GM12865 (cell line): ENCODE measurements around the gene REXO4.
A peak's percentile ranks its signal among the peaks of the same experiment; 100 is the strongest.

Experiments
- DNase-seq: peaks from one replicate; pipeline ENCODE4 v3.0.0; 2010; ENCODE audit warnings: low read depth
- H3K4me3 ChIP-seq: 2 replicates; pipeline ENCODE4 v1.5.1; 2011; ENCODE audit warnings: mild to moderate bottlenecking, low read depth, low read length, control low read depth
- TF ChIP-seq, protein P1 (sequence below): IDR thresholded peaks from 2 replicates; pipeline ENCODE4 v1.5.1; 2011; ENCODE audit warnings: low read length, control low read depth, low read depth, inconsistent platforms; ENCODE audit not compliant: insufficient read depth; ENCODE audit errors: missing control alignments

REXO4 gene

DNA sequence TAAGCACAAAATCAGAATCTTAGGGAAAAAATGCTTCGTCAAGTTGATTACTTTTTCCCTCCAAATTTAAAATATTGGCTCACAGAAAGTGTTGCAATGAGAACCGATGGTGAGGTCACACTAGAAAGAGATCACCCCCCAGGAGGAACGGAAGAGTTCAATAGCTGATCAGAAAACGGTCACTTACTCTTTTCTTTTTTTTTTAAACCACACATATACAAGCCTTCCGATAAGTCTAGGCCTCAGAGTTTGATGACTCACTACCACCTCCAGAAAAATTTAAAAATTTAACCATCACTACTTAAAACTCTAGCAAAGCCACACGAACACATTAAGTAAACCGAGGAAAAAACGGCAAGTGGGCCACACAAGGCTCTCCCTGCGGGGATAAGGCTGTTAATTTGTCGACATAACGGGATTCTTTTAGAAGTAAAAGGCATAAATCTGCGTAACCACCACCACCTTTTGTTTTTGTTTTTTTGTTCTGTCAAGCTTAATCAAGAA lies 43.1 kb downstream of the REXO4 start:
- no peak for DNase-seq
- H3K4me3 ChIP-seq = peak overlapping the region; percentile 77
- TF ChIP-seq, protein P1, sequence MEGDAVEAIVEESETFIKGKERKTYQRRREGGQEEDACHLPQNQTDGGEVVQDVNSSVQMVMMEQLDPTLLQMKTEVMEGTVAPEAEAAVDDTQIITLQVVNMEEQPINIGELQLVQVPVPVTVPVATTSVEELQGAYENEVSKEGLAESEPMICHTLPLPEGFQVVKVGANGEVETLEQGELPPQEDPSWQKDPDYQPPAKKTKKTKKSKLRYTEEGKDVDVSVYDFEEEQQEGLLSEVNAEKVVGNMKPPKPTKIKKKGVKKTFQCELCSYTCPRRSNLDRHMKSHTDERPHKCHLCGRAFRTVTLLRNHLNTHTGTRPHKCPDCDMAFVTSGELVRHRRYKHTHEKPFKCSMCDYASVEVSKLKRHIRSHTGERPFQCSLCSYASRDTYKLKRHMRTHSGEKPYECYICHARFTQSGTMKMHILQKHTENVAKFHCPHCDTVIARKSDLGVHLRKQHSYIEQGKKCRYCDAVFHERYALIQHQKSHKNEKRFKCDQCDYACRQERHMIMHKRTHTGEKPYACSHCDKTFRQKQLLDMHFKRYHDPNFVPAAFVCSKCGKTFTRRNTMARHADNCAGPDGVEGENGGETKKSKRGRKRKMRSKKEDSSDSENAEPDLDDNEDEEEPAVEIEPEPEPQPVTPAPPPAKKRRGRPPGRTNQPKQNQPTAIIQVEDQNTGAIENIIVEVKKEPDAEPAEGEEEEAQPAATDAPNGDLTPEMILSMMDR = no peak

DNA sequence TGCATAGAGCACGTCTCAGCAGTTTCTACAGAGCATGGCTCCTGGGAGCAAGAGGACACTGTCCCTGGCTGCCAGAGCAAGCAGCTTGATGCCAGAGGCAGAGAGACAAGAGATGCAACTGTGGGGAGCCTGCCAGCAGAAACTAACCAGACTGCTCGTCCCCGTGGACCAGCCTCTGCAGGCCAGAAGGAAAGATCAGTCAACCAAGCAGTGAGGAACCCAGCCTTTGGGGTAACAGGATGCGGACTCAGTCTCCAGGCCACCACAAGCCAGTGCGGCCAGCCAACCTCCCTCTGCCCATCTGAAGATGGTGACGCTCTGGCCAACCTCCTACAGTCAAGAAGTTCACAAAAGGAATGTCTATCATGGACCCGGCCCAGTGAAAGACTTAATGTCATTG lies 45.7 kb downstream of the REXO4 start:
- no peak overlapping the region for H3K4me3 ChIP-seq
- no peak for DNase-seq
- TF ChIP-seq, protein P1 = no peak

DNA sequence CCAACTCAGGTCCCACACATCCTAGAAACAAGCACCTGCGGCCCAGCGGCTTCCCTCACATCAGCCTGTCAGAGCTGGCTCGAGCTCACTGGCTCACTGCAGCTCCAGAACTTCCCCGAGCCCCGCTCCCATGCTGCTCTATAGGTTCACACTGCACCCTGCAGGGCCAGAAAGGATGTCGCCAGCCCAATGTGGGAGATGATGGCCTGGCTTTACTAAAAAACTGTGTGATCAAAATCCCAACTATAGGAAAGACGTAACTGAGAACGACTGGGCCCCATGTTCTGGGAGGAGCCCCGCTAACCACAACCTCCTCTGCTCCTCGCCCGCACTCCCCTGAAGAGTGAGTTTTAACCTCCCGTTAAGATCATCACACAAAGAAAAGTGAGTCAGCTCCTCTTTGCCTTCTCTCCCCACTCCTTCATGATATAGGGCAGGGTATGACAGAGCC lies 46.5 kb downstream of the REXO4 start:
- TF ChIP-seq, protein P1 = no peak
- H3K4me3 ChIP-seq = no peak overlapping the region
- no peak for DNase-seq

DNA sequence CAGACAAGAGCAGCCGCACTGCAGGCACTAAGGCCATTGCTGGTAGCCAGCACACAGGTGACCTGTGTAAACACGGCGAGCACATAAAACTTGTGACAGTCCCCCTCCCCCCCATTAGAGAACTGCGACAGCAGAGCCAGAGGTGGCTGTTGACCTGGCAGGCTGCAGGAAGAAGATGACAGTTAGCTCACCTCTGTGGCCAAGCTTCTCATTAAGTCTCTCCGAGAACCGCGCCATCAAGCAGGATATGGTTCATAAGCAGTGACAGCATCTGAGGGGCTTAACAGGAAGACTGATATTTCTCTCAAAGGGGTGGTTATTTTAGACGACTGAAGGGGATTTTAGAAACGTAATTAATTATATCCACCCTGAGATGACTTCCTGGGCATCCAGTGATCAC lies 47.1 kb downstream of the REXO4 start:
- TF ChIP-seq, protein P1 = no peak
- no peak for DNase-seq
- no peak overlapping the region for H3K4me3 ChIP-seq

DNA sequence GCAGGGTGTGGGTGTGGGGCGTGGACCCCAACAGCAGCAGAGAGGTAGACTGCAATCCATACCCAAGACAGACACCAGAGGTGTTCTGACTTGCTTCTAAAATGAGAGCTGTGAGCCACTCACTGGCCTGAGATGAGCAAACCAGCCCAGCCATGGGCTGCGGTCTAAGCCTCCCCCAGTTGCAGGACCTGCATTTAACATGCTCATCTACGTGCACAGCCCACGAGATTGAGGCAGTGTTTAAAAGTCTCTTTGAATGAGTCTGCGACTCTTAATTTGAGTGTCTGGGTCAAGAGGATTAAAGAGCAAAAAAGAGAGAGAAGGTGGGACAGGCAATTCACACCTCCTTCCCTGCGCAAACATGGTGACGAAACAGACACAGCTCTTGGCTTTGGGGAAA lies 47.9 kb downstream of the REXO4 start:
- H3K4me3 ChIP-seq = no peak overlapping the region
- TF ChIP-seq, protein P1 = no peak
- no peak for DNase-seq

DNA sequence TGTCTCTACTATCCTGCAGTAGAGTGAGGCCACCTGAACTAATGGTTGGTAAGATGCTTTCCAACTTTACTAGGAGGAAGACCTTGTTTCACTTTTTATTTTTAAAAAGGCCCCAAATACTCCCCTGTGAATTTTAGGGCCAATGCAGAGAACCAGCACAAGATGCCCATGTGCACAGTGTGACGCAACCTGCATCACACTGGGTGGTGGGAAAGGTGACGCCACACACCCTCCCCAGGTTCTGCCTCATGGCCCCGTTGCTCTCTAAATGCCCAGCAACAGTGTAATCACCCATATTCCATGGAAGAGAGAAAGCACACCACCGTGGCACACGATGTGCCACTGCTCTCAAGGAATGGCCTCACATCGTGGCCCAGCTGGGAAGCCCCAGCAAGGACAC lies 48.4 kb downstream of the REXO4 start:
- H3K4me3 ChIP-seq = no peak overlapping the region
- DNase-seq = no peak
- TF ChIP-seq, protein P1 = no peak

DNA sequence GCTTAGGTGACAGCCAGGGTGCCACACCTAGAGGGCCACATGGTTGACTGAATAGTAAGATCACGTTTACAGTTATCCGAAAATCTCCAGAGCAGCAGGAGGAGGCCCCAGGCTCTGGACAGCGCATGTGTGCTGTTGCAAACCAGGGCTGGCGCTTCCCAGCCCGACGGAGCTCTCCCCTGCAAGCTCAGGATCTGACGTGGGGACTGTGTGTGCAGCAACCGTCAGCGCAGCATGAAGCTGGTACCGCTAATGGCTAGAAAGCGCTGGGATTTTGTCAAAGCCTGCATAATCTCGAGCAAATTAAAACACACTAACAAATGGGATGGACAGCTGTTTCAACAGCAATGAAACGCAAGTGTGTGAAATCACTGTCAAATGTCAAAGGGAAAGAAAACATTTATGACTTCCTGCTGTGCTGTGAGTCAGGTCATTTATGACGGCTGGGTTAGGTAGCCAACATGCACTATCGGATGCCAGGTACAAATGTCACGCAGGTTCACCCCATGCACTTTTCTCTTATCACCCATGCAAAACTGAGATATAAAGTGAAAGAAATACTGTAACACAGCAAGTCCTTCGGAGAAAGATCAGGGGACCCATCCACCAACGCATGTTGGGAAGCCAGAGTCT lies 49.4 kb downstream of the REXO4 start:
- no peak for DNase-seq
- TF ChIP-seq, protein P1 = no peak

More for the DNA sequence above, 49.4 kb downstream of the REXO4 start:
- no peak overlapping the region for H3K4me3 ChIP-seq
